ENCODE results near the gene EFCAB6. TPM values are rescaled to one million over a fixed set of nuclear protein-coding genes. Genes with fewer than 3 reads are reported as not detected.

Gene EFCAB6
- total and polyA plus RNA-seq, 4 experiments from 2014 or later = 0.15 to 0.91 (median 0.84) TPM; not detected in 1

- Mint-ChIP-seq H3K27ac (no peak overlapping the region), H3K4me3 (no peak overlapping the region), H3K27me3 (peaks cover 8% of the 10 kb centered on the region in 2 donors), H3K9me3 (no peaks in the 10 kb centered on the region), H3K4me1 (peaks cover 0 to 1% (median 0%) of the 10 kb centered on the region in 4 donors), H3K36me3 (no peaks in the 10 kb centered on the region)
- DNase-seq = no peak
- Histone ChIP-seq H3K36me3 (ENCODE audit: insufficient read depth, low read length) (no peaks in the 10 kb centered on the region), H3K9me3 (ENCODE audit: control insufficient read depth in 1 of 2, low read length in 2 of 2) (no peaks in the 10 kb centered on the region), H3K4me1 (ENCODE audit: insufficient read depth, low read length) (no peaks in the 10 kb centered on the region), H3K4me3 (ENCODE audit: low read length in 2 of 2) (no peak overlapping the region), H3K27me3 (ENCODE audit: insufficient read depth, low read length) (no peaks in the 10 kb centered on the region), H3K27ac (ENCODE audit: low read depth, low read length) (no peak overlapping the region)
- ChIA-PET CTCF (ENCODE audit: partially characterized antibody) (no interaction called here), POLR2A (ENCODE audit: partially characterized antibody) (no interaction called here)
- intact Hi-C loops (cut with micrococcal nuclease) = no loop called here
Observed at GRCh38 chr22:43819421-43819921, 7.4 kb upstream of the EFCAB6 start.

GRCh38 chr22:43818981-43819380 lies 6.9 kb upstream of the EFCAB6 start:
- Mint-ChIP-seq H3K4me1 (peaks cover 0 to 6% (median 3%) of the 10 kb centered on the region in 4 donors), H3K4me3 (no peak overlapping the region), H3K27ac (no peak overlapping the region), H3K9me3 (no peaks in the 10 kb centered on the region), H3K27me3 (peaks cover 8% of the 10 kb centered on the region in 2 donors), H3K36me3 (no peaks in the 10 kb centered on the region)
- no peak overlapping the region for H3K27ac ChIP-seq (ENCODE audit: low read depth, low read length)
- H3K36me3 ChIP-seq (ENCODE audit: insufficient read depth, low read length) = no peaks in the 10 kb centered on the region
- H3K4me1 ChIP-seq (ENCODE audit: insufficient read depth, low read length) = no peaks in the 10 kb centered on the region
- intact Hi-C loops (cut with micrococcal nuclease) = no loop called here
- ChIA-PET POLR2A (ENCODE audit: partially characterized antibody) (no interaction called here), CTCF (ENCODE audit: partially characterized antibody) (no interaction called here)
- H3K9me3 ChIP-seq (ENCODE audit: control insufficient read depth in 1 of 2, low read length in 2 of 2) = no peaks in the 10 kb centered on the region
- no peak for DNase-seq
- H3K27me3 ChIP-seq (ENCODE audit: insufficient read depth, low read length) = no peaks in the 10 kb centered on the region
- no peak overlapping the region for H3K4me3 ChIP-seq (ENCODE audit: low read length in 2 of 2)

GRCh38 chr22:43817402-43817801 lies 5.3 kb upstream of the EFCAB6 start:
- no peak overlapping the region for H3K4me3 Mint-ChIP-seq
- DNase-seq = no peak
- peaks cover 3 to 5% of the 10 kb centered on the region in 2 donors for H3K27me3 Mint-ChIP-seq
- CTCF ChIA-PET (ENCODE audit: partially characterized antibody) = no interaction called here
- H3K36me3 Mint-ChIP-seq = no peaks in the 10 kb centered on the region
- Histone ChIP-seq H3K4me3 (ENCODE audit: low read length in 2 of 2) (no peak overlapping the region), H3K27ac (ENCODE audit: low read depth, low read length) (no peak overlapping the region), H3K9me3 (ENCODE audit: control insufficient read depth in 1 of 2, low read length in 2 of 2) (no peaks in the 10 kb centered on the region), H3K36me3 (ENCODE audit: insufficient read depth, low read length) (no peaks in the 10 kb centered on the region), H3K4me1 (ENCODE audit: insufficient read depth, low read length) (peaks cover 12% of the 10 kb centered on the region), H3K27me3 (ENCODE audit: insufficient read depth, low read length) (no peaks in the 10 kb centered on the region)
- peaks cover 12 to 19% (median 13%) of the 10 kb centered on the region in 4 donors for H3K4me1 Mint-ChIP-seq
- no peaks in the 10 kb centered on the region for H3K9me3 Mint-ChIP-seq
- intact Hi-C loops (cut with micrococcal nuclease) = no loop called here
- no peak overlapping the region for H3K27ac Mint-ChIP-seq
- POLR2A ChIA-PET (ENCODE audit: partially characterized antibody) = no interaction called here

- Histone ChIP-seq H3K27ac (ENCODE audit: low read depth, low read length) (no peak overlapping the region), H3K4me3 (ENCODE audit: low read length in 2 of 2) (no peak overlapping the region), H3K9me3 (ENCODE audit: control insufficient read depth in 1 of 2, low read length in 2 of 2) (no peaks in the 10 kb centered on the region), H3K4me1 (ENCODE audit: insufficient read depth, low read length) (peaks cover 18% of the 10 kb centered on the region), H3K36me3 (ENCODE audit: insufficient read depth, low read length) (no peaks in the 10 kb centered on the region), H3K27me3 (ENCODE audit: insufficient read depth, low read length) (no peaks in the 10 kb centered on the region)
- Mint-ChIP-seq H3K4me3 (peak overlapping the region in 7 of 8 donors; percentile 3 to 79 (median 39)), H3K27ac (peak overlapping the region in 2 of 7 donors; percentile 5 to 50), H3K9me3 (peaks cover 0 to 3% (median 0%) of the 10 kb centered on the region in 8 donors), H3K27me3 (no peaks in the 10 kb centered on the region), H3K36me3 (peaks cover 0 to 4% of the 10 kb centered on the region in 2 donors), H3K4me1 (peaks cover 18 to 38% (median 21%) of the 10 kb centered on the region in 4 donors)
- intact Hi-C loops (cut with micrococcal nuclease) = no loop called here
- POLR2A ChIA-PET (ENCODE audit: partially characterized antibody) = interaction anchor here (0.6 kb wide), 1 partner anchor 134 kb away, joined by 3 read pairs; no protein-coding TSS in a partner anchor
- CTCF ChIA-PET (ENCODE audit: partially characterized antibody) = no interaction called here
- no peak for DNase-seq
Observed at GRCh38 chr22:43814264-43814663, 2.2 kb upstream of the EFCAB6 start.

GRCh38 chr22:43812890-43813289 lies 785 bp upstream of the EFCAB6 start:
- intact Hi-C loops (cut with micrococcal nuclease) = loop anchor here (1.0 kb wide), 1 partner anchor 142 kb away; the partner anchor contains the start of gene SAMM50
- Histone ChIP-seq H3K27me3 (ENCODE audit: insufficient read depth, low read length) (no peaks in the 10 kb centered on the region), H3K4me1 (ENCODE audit: insufficient read depth, low read length) (peaks cover 18% of the 10 kb centered on the region), H3K27ac (ENCODE audit: low read depth, low read length) (peak overlapping the region; percentile 63), H3K4me3 (ENCODE audit: low read length in 2 of 2) (peak overlapping the region; percentile 93 to 99), H3K9me3 (ENCODE audit: control insufficient read depth in 1 of 2, low read length in 2 of 2) (no peaks in the 10 kb centered on the region), H3K36me3 (ENCODE audit: insufficient read depth, low read length) (no peaks in the 10 kb centered on the region)
- Mint-ChIP-seq H3K27ac (peak overlapping the region; percentile 68 to 97 (median 94)), H3K4me1 (peaks cover 18 to 38% (median 21%) of the 10 kb centered on the region in 4 donors), H3K27me3 (peaks cover 2 to 3% of the 10 kb centered on the region in 2 donors), H3K36me3 (peaks cover 0 to 4% of the 10 kb centered on the region in 2 donors), H3K4me3 (peak overlapping the region; percentile 92 to 96 (median 94)), H3K9me3 (peaks cover 0 to 3% (median 0%) of the 10 kb centered on the region in 8 donors)
- ChIA-PET CTCF (ENCODE audit: partially characterized antibody) (no interaction called here), POLR2A (ENCODE audit: partially characterized antibody) (interaction anchor here (0.9 to 2.8 kb wide), 3 partner anchors 13 to 142 kb away, joined by 3 to 11 read pairs (median 3); partner anchors contain the start of gene SAMM50)
- DNase-seq = no peak

GRCh38 chr22:43811777-43812148 lies 342 bp downstream of the EFCAB6 start:
- CTCF ChIA-PET (ENCODE audit: partially characterized antibody) = no interaction called here
- peak overlapping the region; percentile 77 to 97 (median 94) for H3K27ac Mint-ChIP-seq
- peak overlapping the region; percentile 92 to 96 (median 94) for H3K4me3 Mint-ChIP-seq
- H3K9me3 ChIP-seq (ENCODE audit: control insufficient read depth in 1 of 2, low read length in 2 of 2) = no peaks in the 10 kb centered on the region
- intact Hi-C loops (cut with micrococcal nuclease) = loop anchor here (1.0 kb wide), 1 partner anchor 144 kb away; the partner anchor contains the start of gene SAMM50
- peaks cover 18% of the 10 kb centered on the region for H3K4me1 ChIP-seq (ENCODE audit: insufficient read depth, low read length)
- peak overlapping the region; percentile 63 for H3K27ac ChIP-seq (ENCODE audit: low read depth, low read length)
- peaks cover 0 to 3% (median 0%) of the 10 kb centered on the region in 8 donors for H3K9me3 Mint-ChIP-seq
- peaks cover 0 to 4% of the 10 kb centered on the region in 2 donors for H3K36me3 Mint-ChIP-seq
- H3K36me3 ChIP-seq (ENCODE audit: insufficient read depth, low read length) = no peaks in the 10 kb centered on the region
- POLR2A ChIA-PET (ENCODE audit: partially characterized antibody) = interaction anchor here (0.7 to 2.8 kb wide), 3 partner anchors 143 to 852 kb away, joined by 3 to 11 read pairs (median 3); partner anchors contain the start of gene SAMM50
- peaks cover 4 to 7% of the 10 kb centered on the region in 2 donors for H3K27me3 Mint-ChIP-seq
- no peaks in the 10 kb centered on the region for H3K27me3 ChIP-seq (ENCODE audit: insufficient read depth, low read length)
- peaks cover 18 to 38% (median 21%) of the 10 kb centered on the region in 4 donors for H3K4me1 Mint-ChIP-seq
- peak overlapping the region; percentile 32 to 99 for H3K4me3 ChIP-seq (ENCODE audit: low read length in 2 of 2)
- DNase-seq = peak in 1 of 5 donors; percentile 40

- no peaks in the 10 kb centered on the region for H3K9me3 ChIP-seq (ENCODE audit: control insufficient read depth in 1 of 2, low read length in 2 of 2)
- peaks cover 0 to 30% (median 23%) of the 10 kb centered on the region in 8 donors for H3K9me3 Mint-ChIP-seq
- H3K27ac ChIP-seq (ENCODE audit: low read depth, low read length) = no peak overlapping the region
- peaks cover 6 to 8% of the 10 kb centered on the region in 2 donors for H3K36me3 Mint-ChIP-seq
- DNase-seq = no peak
- no peak overlapping the region for H3K4me3 ChIP-seq (ENCODE audit: low read length in 2 of 2)
- no peak overlapping the region for H3K4me3 Mint-ChIP-seq
- no peak overlapping the region for H3K27ac Mint-ChIP-seq
- H3K4me1 ChIP-seq (ENCODE audit: insufficient read depth, low read length) = no peaks in the 10 kb centered on the region
- intact Hi-C loops (cut with micrococcal nuclease) = no loop called here
- CTCF ChIA-PET (ENCODE audit: partially characterized antibody) = no interaction called here
- POLR2A ChIA-PET (ENCODE audit: partially characterized antibody) = no interaction called here
- H3K4me1 Mint-ChIP-seq = no peaks in the 10 kb centered on the region
- H3K27me3 Mint-ChIP-seq = peaks cover 17 to 25% of the 10 kb centered on the region in 2 donors
- no peaks in the 10 kb centered on the region for H3K36me3 ChIP-seq (ENCODE audit: insufficient read depth, low read length)
- H3K27me3 ChIP-seq (ENCODE audit: insufficient read depth, low read length) = peaks cover 4% of the 10 kb centered on the region
Observed at GRCh38 chr22:43802897-43803495, 9.1 kb downstream of the EFCAB6 start.

Measured in CD4-positive, alpha-beta memory T cell (primary cell).